ENCODE data around the gene SHF. TPM values are rescaled to one million over a fixed set of nuclear protein-coding genes. Genes with fewer than 3 reads are reported as not detected.

Gene SHF
- polyA plus RNA-seq, 1 donor (not counting 4 experiments of a cell fraction or from before 2014, with no cell fraction given) = 0.24 TPM

- no peak overlapping the region for H3K4me2 ChIP-seq (ENCODE audit: control insufficient read depth, extremely low read depth, insufficient read depth, low read depth, low read length)
- H3K27me3 ChIP-seq (ENCODE audit: control insufficient read depth, extremely low read depth, insufficient read depth, low read length) = no peaks in the 10 kb centered on the region
- no peaks in the 10 kb centered on the region for H4K20me1 ChIP-seq (ENCODE audit: control insufficient read depth, extremely low read depth, insufficient read depth, low read length)
- H3K9me3 ChIP-seq (ENCODE audit: control insufficient read depth, low read depth, low read length) = peaks cover 2% of the 10 kb centered on the region
- no peaks in the 10 kb centered on the region for H3K4me1 ChIP-seq (ENCODE audit: control insufficient read depth, extremely low read depth, insufficient read depth, low read length)
- H3K27ac ChIP-seq (ENCODE audit: control insufficient read depth, insufficient read depth, low read length) = no peak overlapping the region
- no peak overlapping the region for H3K9ac ChIP-seq (ENCODE audit: control insufficient read depth, extremely low read depth, insufficient read depth, low read length)
- H3K79me2 ChIP-seq (ENCODE audit: control insufficient read depth, insufficient read depth, low read length) = no peaks in the 10 kb centered on the region
- FAIRE-seq = no peak
- no peaks in the 10 kb centered on the region for H3K36me3 ChIP-seq (ENCODE audit: control insufficient read depth in 2 of 2, extremely low read depth in 1 of 2, insufficient read depth in 2 of 2, low read length in 2 of 2)
- dilution Hi-C loops (cut with MboI; ENCODE audit: extremely low pct_ligation_motif_present, low sequenced_read_pairs) = no loop called here
- H2AFZ ChIP-seq (ENCODE audit: control insufficient read depth, low read length) = no peak overlapping the region
- TF ChIP-seq EZH2 (IDR thresholded peaks at IDR 0.05; ENCODE audit: low read length) (no peak), CTCF (optimal IDR thresholded peaks at IDR 0.05 in 1 of 3, IDR thresholded peaks at IDR 0.05 in 1 of 3, conservative IDR thresholded peaks at IDR 0.05 in 1 of 3; ENCODE audit: extremely low read depth in 1 of 3, insufficient read depth in 2 of 3, low read length in 3 of 3) (no peak)
- no peak for DNase-seq (ENCODE audit: low read depth, low spot score)
- H3K4me3 ChIP-seq (ENCODE audit: control insufficient read depth in 2 of 3, extremely low read depth in 1 of 3, insufficient read depth in 2 of 3, low read depth in 1 of 3, low read length in 3 of 3) = no peak overlapping the region
- no peaks in the 10 kb centered on the region for H3K9me1 ChIP-seq (ENCODE audit: control insufficient read depth, extremely low read depth, insufficient read depth, low read length)
Measured at GRCh38 chr15:45234562-45235235, 46.9 kb upstream of the SHF start.

- Histone ChIP-seq H3K79me2 (ENCODE audit: control insufficient read depth, insufficient read depth, low read length) (no peaks in the 10 kb centered on the region), H3K4me1 (ENCODE audit: control insufficient read depth, extremely low read depth, insufficient read depth, low read length) (no peaks in the 10 kb centered on the region), H3K9ac (ENCODE audit: control insufficient read depth, extremely low read depth, insufficient read depth, low read length) (no peak overlapping the region), H3K27me3 (ENCODE audit: control insufficient read depth, extremely low read depth, insufficient read depth, low read length) (no peaks in the 10 kb centered on the region), H2AFZ (ENCODE audit: control insufficient read depth, low read length) (no peak overlapping the region), H4K20me1 (ENCODE audit: control insufficient read depth, extremely low read depth, insufficient read depth, low read length) (no peaks in the 10 kb centered on the region), H3K9me1 (ENCODE audit: control insufficient read depth, extremely low read depth, insufficient read depth, low read length) (no peaks in the 10 kb centered on the region), H3K36me3 (ENCODE audit: control insufficient read depth in 2 of 2, extremely low read depth in 1 of 2, insufficient read depth in 2 of 2, low read length in 2 of 2) (no peaks in the 10 kb centered on the region), H3K9me3 (ENCODE audit: control insufficient read depth, low read depth, low read length) (peaks cover 2% of the 10 kb centered on the region), H3K4me2 (ENCODE audit: control insufficient read depth, extremely low read depth, insufficient read depth, low read depth, low read length) (no peak overlapping the region), H3K27ac (ENCODE audit: control insufficient read depth, insufficient read depth, low read length) (no peak overlapping the region), H3K4me3 (ENCODE audit: control insufficient read depth in 2 of 3, extremely low read depth in 1 of 3, insufficient read depth in 2 of 3, low read depth in 1 of 3, low read length in 3 of 3) (no peak overlapping the region)
- dilution Hi-C loops (cut with MboI; ENCODE audit: extremely low pct_ligation_motif_present, low sequenced_read_pairs) = no loop called here
- DNase-seq (ENCODE audit: low read depth, low spot score) (no peak), FAIRE-seq (no peak)
- TF ChIP-seq CTCF (optimal IDR thresholded peaks at IDR 0.05 in 1 of 3, IDR thresholded peaks at IDR 0.05 in 1 of 3, conservative IDR thresholded peaks at IDR 0.05 in 1 of 3; ENCODE audit: extremely low read depth in 1 of 3, insufficient read depth in 2 of 3, low read length in 3 of 3) (no peak), EZH2 (IDR thresholded peaks at IDR 0.05; ENCODE audit: low read length) (no peak)
Measured at GRCh38 chr15:45231864-45232562, 44.2 kb upstream of the SHF start.

Data from keratinocyte (primary cell).